PC-3 (cell line): ENCODE data around the gene RYR2.

Experiments used
- CTCF ChIP-seq: fragments of 300-600 bp; sonication (generic); conservative IDR thresholded peaks from 2 replicates; pipeline ENCODE4 v1.5.1; 2017; ENCODE audit warnings: antibody characterized with exemption, low read depth, mild to moderate bottlenecking, low read length
- EZH2 ChIP-seq: fragments of 300-600 bp; sonication (generic); IDR thresholded peaks from one replicate; pipeline ENCODE4 v1.6.1; 2017; ENCODE audit warnings: antibody characterized with exemption, mild to moderate bottlenecking, low read length; ENCODE audit not compliant: unreplicated experiment

- TF ChIP-seq CTCF: no peak
- TF ChIP-seq EZH2: no peak
Measured at GRCh38 chr1:237042892-237043576, 1.1 kb downstream of the RYR2 start.
